DND-41 (cell line): ENCODE data around the gene POU2F1.

ENCODE experiments used
- ATAC-seq: fragments of 200-7000 bp; cut with Tn5 transposase; 3 replicates; pipeline ENCODE4 v1.9.1; 2021; ENCODE audit warnings: low read depth; ENCODE audit not compliant: insufficient read depth
- DNase-seq: peaks from one replicate; pipeline ENCODE4 v3.0.0-alpha.2; 2020
- H2AFZ ChIP-seq: 2 replicates; pipeline ENCODE4 v1.6.0; 2012; ENCODE audit warnings: low read depth, low read length
- H3K27ac ChIP-seq: 2 replicates; pipeline ENCODE4 v1.5.1; 2012; ENCODE audit warnings: low read length, inconsistent platforms
- H3K27me3 ChIP-seq: fragments of 200-600 bp; sonication (generic); 2 replicates; pipeline ENCODE4 v1.6.0; 2012; ENCODE audit warnings: low read length, mild to moderate bottlenecking, inconsistent platforms; ENCODE audit not compliant: insufficient read depth, poor library complexity
- H3K36me3 ChIP-seq: 2 replicates; pipeline ENCODE4 v1.5.1; 2012; ENCODE audit warnings: low read length, inconsistent platforms; ENCODE audit not compliant: insufficient read depth
- H3K4me1 ChIP-seq: 2 replicates; pipeline ENCODE4 v1.5.1; 2012; ENCODE audit warnings: mild to moderate bottlenecking, low read length; ENCODE audit not compliant: insufficient read depth
- H3K4me2 ChIP-seq: 2 replicates; pipeline ENCODE4 v1.6.0; 2012; ENCODE audit warnings: mild to moderate bottlenecking, moderate library complexity, low read length, inconsistent platforms; ENCODE audit not compliant: insufficient read depth
- H3K4me3 ChIP-seq, 2 experiments: fragments of 200-600 bp in 1 of 2; shearing (Covaris generic) in 1 of 2; 2 replicates each; pipeline ENCODE4 v1.5.1; 2012 to 2016; ENCODE audit warnings: inconsistent platforms in 2 of 2, low read length in 2 of 2, mild to moderate bottlenecking in 2 of 2, low read depth in 1 of 2, moderate library complexity in 1 of 2
- H3K79me2 ChIP-seq: 2 replicates; pipeline ENCODE4 v1.6.0; 2012; ENCODE audit warnings: low read length, inconsistent platforms; ENCODE audit not compliant: insufficient read depth
- H3K9ac ChIP-seq: 2 replicates; pipeline ENCODE4 v1.6.0; 2012; ENCODE audit warnings: low read depth, mild to moderate bottlenecking, inconsistent platforms, low read length, moderate library complexity
- H3K9me3 ChIP-seq: 2 replicates; pipeline ENCODE4 v1.5.1; 2012; ENCODE audit warnings: low read length, moderate library complexity, mild to moderate bottlenecking, inconsistent platforms; ENCODE audit not compliant: insufficient read depth, severe bottlenecking
- H4K20me1 ChIP-seq: 2 replicates; pipeline ENCODE4 v1.6.0; 2012; ENCODE audit warnings: low read length; ENCODE audit not compliant: insufficient read depth
- CTCF ChIP-seq: IDR thresholded peaks from 2 replicates; pipeline ENCODE4 v1.5.1; 2012; ENCODE audit warnings: borderline replicate concordance, low read length, moderate library complexity, mild to moderate bottlenecking; ENCODE audit not compliant: poor library complexity, severe bottlenecking; ENCODE audit errors: extremely low read depth
- EZH2 ChIP-seq: IDR thresholded peaks from 3 replicates; pipeline ENCODE4 v1.6.1; 2012; ENCODE audit warnings: borderline replicate concordance, low read depth, mild to moderate bottlenecking, moderate library complexity, low read length, inconsistent platforms; ENCODE audit not compliant: severe bottlenecking

The POU2F1 gene

GRCh38 chr1:167332503-167332902, 111.8 kb downstream of the POU2F1 start:
- ATAC-seq (no peak), DNase-seq (no peak)
- Histone ChIP-seq H3K9me3 (peaks cover 5% of the 10 kb centered on the region), H2AFZ (no peak overlapping the region), H3K9ac (no peak overlapping the region), H4K20me1 (no peaks in the 10 kb centered on the region), H3K79me2 (peaks cover 7% of the 10 kb centered on the region), H3K4me2 (no peak overlapping the region), H3K36me3 (peaks cover 18% of the 10 kb centered on the region), H3K27me3 (no peaks in the 10 kb centered on the region), H3K4me3 (no peak overlapping the region), H3K4me1 (no peaks in the 10 kb centered on the region), H3K27ac (no peak overlapping the region)
- TF ChIP-seq CTCF (no peak), EZH2 (no peak)

GRCh38 chr1:167333124-167333523, 112.4 kb downstream of the POU2F1 start:
- ATAC-seq (no peak), DNase-seq (no peak)
- Histone ChIP-seq H3K27me3 (no peaks in the 10 kb centered on the region), H3K36me3 (peaks cover 24% of the 10 kb centered on the region), H3K9me3 (peaks cover 5% of the 10 kb centered on the region), H3K4me1 (no peaks in the 10 kb centered on the region), H3K79me2 (peaks cover 7% of the 10 kb centered on the region), H4K20me1 (no peaks in the 10 kb centered on the region), H3K4me2 (no peak overlapping the region), H2AFZ (no peak overlapping the region), H3K4me3 (no peak overlapping the region), H3K27ac (no peak overlapping the region), H3K9ac (no peak overlapping the region)
- TF ChIP-seq CTCF (no peak), EZH2 (no peak)

GRCh38 chr1:167333703-167334102, 113.0 kb downstream of the POU2F1 start:
- Histone ChIP-seq H3K27ac (no peak overlapping the region), H3K9me3 (peaks cover 5% of the 10 kb centered on the region), H3K27me3 (no peaks in the 10 kb centered on the region), H3K4me3 (no peak overlapping the region), H3K4me1 (no peaks in the 10 kb centered on the region), H3K36me3 (peaks cover 24% of the 10 kb centered on the region), H2AFZ (no peak overlapping the region), H3K9ac (no peak overlapping the region), H3K79me2 (peaks cover 7% of the 10 kb centered on the region), H4K20me1 (no peaks in the 10 kb centered on the region), H3K4me2 (no peak overlapping the region)
- DNase-seq (no peak), ATAC-seq (no peak)
- TF ChIP-seq CTCF: no peak
- TF ChIP-seq EZH2: no peak

GRCh38 chr1:167339405-167339804, 118.7 kb downstream of the POU2F1 start:
- no peak overlapping the region for H3K27ac ChIP-seq
- no peaks in the 10 kb centered on the region for H3K27me3 ChIP-seq
- H3K9ac ChIP-seq: no peak overlapping the region
- H3K9me3 ChIP-seq: peaks cover 5% of the 10 kb centered on the region
- no peaks in the 10 kb centered on the region for H3K4me1 ChIP-seq
- H2AFZ ChIP-seq: no peak overlapping the region
- no peaks in the 10 kb centered on the region for H4K20me1 ChIP-seq
- no peak overlapping the region for H3K4me2 ChIP-seq
- ATAC-seq (no peak), DNase-seq (no peak)
- no peaks in the 10 kb centered on the region for H3K79me2 ChIP-seq
- no peak overlapping the region for H3K4me3 ChIP-seq
- peaks cover 13% of the 10 kb centered on the region; the same call in 1 of the 2 replicates for H3K36me3 ChIP-seq
- no peak for TF ChIP-seq EZH2
- TF ChIP-seq CTCF: no peak
